Measurements from ENCODE around the gene NHLH1. TPM values are rescaled to one million over a fixed set of nuclear protein-coding genes. Genes with fewer than 3 reads are reported as not detected.

NHLH1 gene
- total and polyA plus RNA-seq, 10 of the 15 experiments (the other 5 are each of a cell fraction or from before 2014, with no cell fraction given): 0.22 to 0.98 (median 0.43) TPM; not detected in 1

DNA sequence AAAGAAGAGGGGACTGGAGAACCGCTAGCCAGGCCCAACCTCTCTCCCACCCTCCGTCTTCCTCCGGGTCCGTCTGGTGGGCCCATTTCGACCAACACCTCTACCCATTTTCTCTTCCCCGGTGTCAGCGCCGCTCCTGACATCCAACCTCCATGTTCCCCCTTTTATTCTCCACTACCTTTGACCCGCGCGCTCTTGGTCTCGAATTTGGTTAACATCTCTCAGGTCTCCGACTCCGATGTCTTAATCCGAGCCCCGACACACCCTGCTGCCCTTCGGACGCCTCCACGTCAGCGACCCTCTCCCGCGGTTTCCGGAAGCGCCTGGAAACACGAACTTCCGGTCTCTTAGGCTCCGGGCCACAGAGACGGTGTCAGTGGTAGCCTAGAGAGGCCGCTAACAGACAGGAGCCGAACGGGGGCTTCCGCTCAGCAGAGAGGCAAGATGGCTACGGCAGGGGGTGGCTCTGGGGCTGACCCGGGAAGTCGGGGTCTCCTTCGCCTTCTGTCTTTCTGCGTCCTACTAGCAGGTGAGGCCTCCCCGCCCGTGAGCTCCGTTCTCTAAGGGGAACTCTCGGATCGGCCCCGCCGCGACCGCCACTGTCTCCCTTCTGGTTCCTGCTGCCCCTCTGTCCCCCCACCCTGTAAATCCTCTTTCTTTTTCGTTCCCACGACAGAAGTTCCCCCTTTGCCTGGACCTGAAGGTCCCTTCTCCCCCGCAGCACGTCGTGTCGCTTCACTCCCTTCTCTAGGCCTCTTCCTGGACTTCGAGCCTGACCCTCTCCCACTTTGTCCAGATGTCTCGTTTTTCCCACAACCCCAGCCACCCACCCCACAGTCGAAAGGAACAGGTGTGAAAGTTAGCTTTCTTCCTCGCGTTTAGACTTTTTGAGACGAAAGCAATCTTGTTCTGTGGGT, 23.7 kb upstream of the NHLH1 start, which contains the start of the genes COPA and NCSTN (continued):
- TF ChIP-seq, protein P1, sequence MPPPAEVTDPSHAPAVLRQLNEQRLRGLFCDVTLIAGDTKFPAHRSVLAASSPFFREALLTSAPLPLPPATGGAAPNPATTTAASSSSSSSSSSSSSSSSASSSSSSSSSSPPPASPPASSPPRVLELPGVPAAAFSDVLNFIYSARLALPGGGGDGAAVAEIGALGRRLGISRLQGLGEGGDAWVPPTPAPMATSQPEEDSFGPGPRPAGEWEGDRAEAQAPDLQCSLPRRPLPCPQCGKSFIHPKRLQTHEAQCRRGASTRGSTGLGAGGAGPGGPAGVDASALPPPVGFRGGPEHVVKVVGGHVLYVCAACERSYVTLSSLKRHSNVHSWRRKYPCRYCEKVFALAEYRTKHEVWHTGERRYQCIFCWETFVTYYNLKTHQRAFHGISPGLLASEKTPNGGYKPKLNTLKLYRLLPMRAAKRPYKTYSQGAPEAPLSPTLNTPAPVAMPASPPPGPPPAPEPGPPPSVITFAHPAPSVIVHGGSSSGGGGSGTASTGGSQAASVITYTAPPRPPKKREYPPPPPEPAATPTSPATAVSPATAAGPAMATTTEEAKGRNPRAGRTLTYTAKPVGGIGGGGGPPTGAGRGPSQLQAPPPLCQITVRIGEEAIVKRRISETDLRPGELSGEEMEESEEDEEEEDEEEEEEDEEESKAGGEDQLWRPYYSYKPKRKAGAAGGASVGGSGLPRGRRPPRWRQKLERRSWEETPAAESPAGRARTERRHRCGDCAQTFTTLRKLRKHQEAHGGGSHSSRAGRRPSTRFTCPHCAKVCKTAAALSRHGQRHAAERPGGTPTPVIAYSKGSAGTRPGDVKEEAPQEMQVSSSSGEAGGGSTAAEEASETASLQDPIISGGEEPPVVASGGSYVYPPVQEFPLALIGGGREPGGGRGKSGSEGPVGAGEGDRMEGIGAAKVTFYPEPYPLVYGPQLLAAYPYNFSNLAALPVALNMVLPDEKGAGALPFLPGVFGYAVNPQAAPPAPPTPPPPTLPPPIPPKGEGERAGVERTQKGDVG (CRISPR knock-in tag; IDR thresholded peaks at IDR 0.05): no peak
- TF ChIP-seq ZNF207 (IDR thresholded peaks at IDR 0.05; ENCODE audit: borderline replicate concordance) (peak; percentile 29; the same call in 1 of the 2 replicates), YBX1 (IDR thresholded peaks at IDR 0.05) (0 out of 2 replicates have a peak, but pooled peaks have one; percentile 4), USF1 (IDR thresholded peaks at IDR 0.05; ENCODE audit: borderline replicate concordance, extremely low read length, insufficient read depth, low read depth, low read length) (no peak), NRF1 (conservative IDR thresholded peaks at IDR 0.05; ENCODE audit: low read depth, low read length) (no peak), POLR2AphosphoS5 (IDR thresholded peaks at IDR 0.05; ENCODE audit: low read length) (peak; percentile 93), MTA3 (IDR thresholded peaks at IDR 0.05; ENCODE audit: borderline replicate concordance, low read length) (no peak), ATF2 (IDR thresholded peaks at IDR 0.05; ENCODE audit: low read length) (no peak), IKZF2 (IDR thresholded peaks at IDR 0.05) (peak; percentile 43 to 60; a peak in 3 of 4 replicates), RAD51 (IDR thresholded peaks at IDR 0.05) (no peak), LARP7 (IDR thresholded peaks at IDR 0.05) (peak; percentile 69), SIN3A (IDR thresholded peaks at IDR 0.05; ENCODE audit: low read depth, low read length) (peak; percentile 74; the same call in 1 of the 2 replicates), RCOR1 (conservative IDR thresholded peaks at IDR 0.05; ENCODE audit: low read depth, low read length) (0 out of 2 replicates have a peak, but pooled peaks have one; percentile 17), CEBPB (IDR thresholded peaks at IDR 0.05; ENCODE audit: borderline replicate concordance in 1 of 2, low read depth in 2 of 2, low read length in 2 of 2) (no peak), CTCF (IDR thresholded peaks at IDR 0.05 in 2 of 3, conservative IDR thresholded peaks at IDR 0.05 in 1 of 3; ENCODE audit: control insufficient read depth in 2 of 3, extremely low read depth in 1 of 3, insufficient read depth in 1 of 3, low read depth in 3 of 3, low read length in 3 of 3) (no peak)
- TF ChIP-seq, protein P2, sequence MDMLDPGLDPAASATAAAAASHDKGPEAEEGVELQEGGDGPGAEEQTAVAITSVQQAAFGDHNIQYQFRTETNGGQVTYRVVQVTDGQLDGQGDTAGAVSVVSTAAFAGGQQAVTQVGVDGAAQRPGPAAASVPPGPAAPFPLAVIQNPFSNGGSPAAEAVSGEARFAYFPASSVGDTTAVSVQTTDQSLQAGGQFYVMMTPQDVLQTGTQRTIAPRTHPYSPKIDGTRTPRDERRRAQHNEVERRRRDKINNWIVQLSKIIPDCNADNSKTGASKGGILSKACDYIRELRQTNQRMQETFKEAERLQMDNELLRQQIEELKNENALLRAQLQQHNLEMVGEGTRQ (IDR thresholded peaks at IDR 0.05; ENCODE audit: borderline replicate concordance, low read depth, low read length): no peak
